OCI-LY7 (cell line): ENCODE results near the gene CERCAM. TPM values are rescaled to one million over a fixed set of nuclear protein-coding genes. Genes with fewer than 3 reads are reported as not detected.

Experiments
- BruUV-seq: library from RNA; stranded (reverse); fragments of 400-500 nt; replicated peaks from 2 replicates; lab custom pipeline; 2021; lab: Mats Ljungman, UMichigan
- CTCF ChIA-PET: fragments of 300-600 bp; sonication (Branson Sonifier 250); formaldehyde crosslinking; loops from one replicate; lab custom pipeline; 2022; ENCODE audit warnings: antibody characterized with exemption; ENCODE audit not compliant: unreplicated experiment; lab: Charles Lee
- POLR2A ChIA-PET: fragments of 300-600 bp; sonication (Branson Sonifier 250); formaldehyde crosslinking; loops from one replicate; lab custom pipeline; 2022; ENCODE audit warnings: antibody characterized with exemption; lab: Charles Lee
- DNase-seq: peaks from one replicate; pipeline ENCODE4 v3.0.0-alpha.2; 2015; ENCODE audit warnings: low spot score
- H2AFZ ChIP-seq: fragments of 200-600 bp; sonication (generic), shearing (Covaris generic); 2 replicates; pipeline ENCODE4 v1.6.1; 2014; ENCODE audit warnings: mild to moderate bottlenecking, antibody characterized with exemption, low read length, moderate library complexity
- H3K27ac ChIP-seq: fragments of 200-600 bp; sonication (generic); 2 replicates; pipeline ENCODE4 v1.5.1; 2014; ENCODE audit warnings: mixed run types, low read depth, mild to moderate bottlenecking, moderate library complexity, low read length, inconsistent platforms; ENCODE audit not compliant: poor library complexity, severe bottlenecking
- H3K36me3 ChIP-seq: fragments of 200-600 bp; sonication (generic); 2 replicates; pipeline ENCODE4 v1.6.1; 2014; ENCODE audit warnings: mild to moderate bottlenecking, antibody characterized with exemption, low read length, moderate library complexity, mixed read lengths; ENCODE audit not compliant: insufficient read depth
- H3K4me1 ChIP-seq: fragments of 200-600 bp; sonication (generic); 2 replicates; pipeline ENCODE4 v1.5.1; 2014; ENCODE audit warnings: mild to moderate bottlenecking, low read length; ENCODE audit not compliant: insufficient read depth, poor library complexity, severe bottlenecking
- H3K4me2 ChIP-seq: fragments of 200-600 bp; sonication (generic); 2 replicates; pipeline ENCODE4 v1.6.1; 2014; ENCODE audit warnings: mild to moderate bottlenecking, low read length
- H3K4me3 ChIP-seq: fragments of 200-600 bp; sonication (generic); 2 replicates; pipeline ENCODE4 v1.5.1; 2014; ENCODE audit warnings: mild to moderate bottlenecking, low read depth, low read length; ENCODE audit not compliant: poor library complexity, severe bottlenecking
- H3K79me2 ChIP-seq: fragments of 200-600 bp; sonication (generic); 2 replicates; pipeline ENCODE4 v1.6.1; 2016; ENCODE audit warnings: low read depth, mild to moderate bottlenecking, low read length, moderate library complexity, mixed read lengths; ENCODE audit not compliant: insufficient read depth
- H3K9me2 ChIP-seq: fragments of 200-600 bp; sonication (generic); 2 replicates; pipeline ENCODE4 v1.6.1; 2016; ENCODE audit warnings: mild to moderate bottlenecking, low read length, mixed read lengths; ENCODE audit not compliant: insufficient read depth
- H3K9me3 ChIP-seq: fragments of 200-600 bp; sonication (generic); 2 replicates; pipeline ENCODE4 v1.6.1; 2014; ENCODE audit warnings: mild to moderate bottlenecking, mixed run types, low read length, mixed read lengths
- H4K20me1 ChIP-seq: fragments of 200-600 bp; sonication (generic); 2 replicates; pipeline ENCODE4 v1.6.1; 2014; ENCODE audit warnings: mild to moderate bottlenecking, antibody characterized with exemption, low read length, moderate library complexity, mixed read lengths; ENCODE audit not compliant: insufficient read depth
- CTCF ChIP-seq: fragments of 200-600 bp; sonication (generic); conservative IDR thresholded peaks from 2 replicates; pipeline ENCODE4 v1.5.1; 2014; ENCODE audit warnings: mild to moderate bottlenecking, antibody characterized with exemption, low read length, moderate library complexity, mixed read lengths
- EZH2phosphoT487 ChIP-seq: fragments of 200-600 bp; sonication (generic); IDR thresholded peaks from 2 replicates; pipeline ENCODE4 v1.6.1; 2018; ENCODE audit warnings: low read depth, borderline replicate concordance, mild to moderate bottlenecking, mixed run types, antibody characterized with exemption, low read length, moderate library complexity, mixed read lengths
- intact Hi-C: fragments of 100-400 bp; cut with micrococcal nuclease; formaldehyde crosslinking; loops from one replicate; pipeline ENCODE4 v1.10.0; 2022; ENCODE audit not compliant: unreplicated experiment
- total RNA-seq, 2 experiments: library from RNA; depleted of rRNA in 1 of 2; stranded (reverse); fragments of >200 nt in 1 of 2; shearing (Covaris generic) in 1 of 2; gene quantifications; 2 replicates each; pipeline ENCODE4 v1.2.3, GENCODE V29; 2014 to 2022

CERCAM gene
- total RNA-seq, 2 experiments from 2014 or later = 2.7 to 3.5 TPM

GRCh38 chr9:128415281-128415680 lies 5.4 kb upstream of the CERCAM start:
- H3K4me2 ChIP-seq = no peak overlapping the region

GRCh38 chr9:128416014-128416413 lies 4.6 kb upstream of the CERCAM start:
- H3K79me2 ChIP-seq = no peaks in the 10 kb centered on the region
- peak overlapping the region; percentile 45 for H3K4me2 ChIP-seq
- no peaks in the 10 kb centered on the region for H3K9me3 ChIP-seq
- DNase-seq = no peak
- intact Hi-C loops = no loop called here
- no peak overlapping the region for H3K27ac ChIP-seq
- H3K4me3 ChIP-seq = no peak overlapping the region
- ChIA-PET POLR2A (interaction anchor here (0.7 to 1.0 kb wide), 3 partner anchors 45 to 61 kb away, joined by 3 to 4 read pairs (median 3); partner anchors contain the start of gene URM1), CTCF (no interaction called here)
- no peaks in the 10 kb centered on the region for H4K20me1 ChIP-seq
- H2AFZ ChIP-seq = peak overlapping the region; percentile 87; the same call in 1 of the 2 replicates
- no peaks in the 10 kb centered on the region for H3K36me3 ChIP-seq
- H3K4me1 ChIP-seq = peaks cover 12% of the 10 kb centered on the region
- BruUV-seq = no TSS peak
- no peak for TF ChIP-seq CTCF
- no peak for TF ChIP-seq EZH2phosphoT487
- H3K9me2 ChIP-seq = no peaks in the 10 kb centered on the region

More at GRCh38 chr9:128415281-128415680, 5.4 kb upstream of the CERCAM start:
- TF ChIP-seq CTCF = no peak
- no peak for TF ChIP-seq EZH2phosphoT487
- ChIA-PET CTCF (no interaction called here), POLR2A (no interaction called here)
- DNase-seq = no peak
- H3K27ac ChIP-seq = no peak overlapping the region
- peaks cover 10% of the 10 kb centered on the region for H3K4me1 ChIP-seq
- H3K4me3 ChIP-seq = no peak overlapping the region
- no TSS peak for BruUV-seq
- no peaks in the 10 kb centered on the region for H4K20me1 ChIP-seq
- H3K9me3 ChIP-seq = no peaks in the 10 kb centered on the region
- H3K36me3 ChIP-seq = no peaks in the 10 kb centered on the region
- intact Hi-C loops = no loop called here
- no peak overlapping the region for H2AFZ ChIP-seq
- no peaks in the 10 kb centered on the region for H3K79me2 ChIP-seq
- H3K9me2 ChIP-seq = no peaks in the 10 kb centered on the region

GRCh38 chr9:128416432-128417019 lies 4.1 kb upstream of the CERCAM start:
- TF ChIP-seq CTCF (no peak), EZH2phosphoT487 (no peak)
- Histone ChIP-seq H3K4me2 (peak overlapping the region; percentile 45), H3K27ac (no peak overlapping the region), H2AFZ (peak overlapping the region; percentile 87), H3K9me2 (no peaks in the 10 kb centered on the region), H3K36me3 (no peaks in the 10 kb centered on the region), H3K4me3 (no peak overlapping the region), H3K79me2 (no peaks in the 10 kb centered on the region), H4K20me1 (no peaks in the 10 kb centered on the region), H3K9me3 (no peaks in the 10 kb centered on the region), H3K4me1 (peaks cover 17% of the 10 kb centered on the region)
- intact Hi-C loops = no loop called here
- peak; percentile 44 for DNase-seq
- CTCF ChIA-PET = no interaction called here
- POLR2A ChIA-PET = interaction anchor here (0.7 to 1.0 kb wide), 3 partner anchors 46 to 61 kb away, joined by 3 to 4 read pairs (median 3); partner anchors contain the start of gene URM1
- no TSS peak for BruUV-seq
